ENCODE data around the gene CLDN22. TPM values are rescaled to one million over a fixed set of nuclear protein-coding genes. Genes with fewer than 3 reads are reported as not detected.
A peak's percentile ranks its signal among the peaks of the same experiment; 100 is the strongest.

CLDN22 gene
- total and polyA plus RNA-seq, 11 donors: not detected

DNA sequence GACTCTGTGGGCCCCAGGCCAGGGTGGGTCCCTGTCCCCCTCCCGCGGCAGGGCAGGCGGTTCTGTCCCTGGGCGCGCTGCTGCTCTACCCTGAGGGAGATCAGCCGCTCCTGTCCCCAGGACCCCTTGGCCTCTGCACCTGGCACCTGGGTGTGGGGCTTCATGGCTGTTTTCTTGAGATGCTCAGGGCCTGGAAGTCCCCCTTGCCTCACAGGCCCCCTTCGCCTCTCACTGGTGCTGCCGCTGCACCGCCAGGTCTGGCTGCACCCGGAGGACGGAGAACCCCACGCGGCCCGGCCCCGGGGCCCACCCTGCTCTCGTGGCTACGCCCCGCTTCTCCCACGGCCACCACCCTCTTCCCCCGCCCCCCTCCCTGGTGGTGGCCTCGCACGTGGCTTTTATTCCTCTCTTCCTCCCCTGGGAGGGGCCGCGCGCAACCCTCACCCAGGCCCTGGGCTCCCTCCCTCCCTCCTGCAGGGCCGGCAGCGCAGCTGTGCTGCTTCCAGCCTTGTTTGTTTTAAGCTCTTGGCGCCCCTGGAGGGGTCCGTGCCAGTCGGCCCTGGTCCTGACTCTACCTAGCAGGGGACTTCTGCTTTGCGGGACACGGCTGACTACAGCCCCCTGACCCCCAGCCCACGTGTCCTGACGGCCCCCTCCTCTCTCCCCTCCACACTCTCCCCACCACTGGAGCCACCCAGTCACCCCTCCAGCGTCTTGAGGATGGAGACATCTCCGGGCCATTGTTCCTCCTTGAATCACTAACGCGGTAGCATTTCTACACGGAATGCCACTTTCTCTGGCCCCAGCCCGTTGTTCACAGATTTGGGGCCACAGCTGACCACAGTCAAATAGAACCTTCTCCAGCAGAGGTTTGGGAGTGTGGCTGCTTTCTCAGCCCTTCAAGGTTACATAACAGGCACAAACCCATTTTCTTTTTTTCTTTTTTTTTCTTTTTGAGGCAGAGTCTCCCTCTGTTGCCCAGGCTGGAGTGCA is 22.8 kb upstream of the CLDN22 start:
- peaks cover 0 to 16% (median 5%) of the 10 kb centered on the region in 9 donors for H3K27me3 ChIP-seq
- H3K4me1 ChIP-seq: peaks cover 0 to 10% (median 3%) of the 10 kb centered on the region in 12 donors
- no peaks in the 10 kb centered on the region for H3K9me3 ChIP-seq
- H3K36me3 ChIP-seq: no peaks in the 10 kb centered on the region
- intact Hi-C loops (cut with DNase I): no loop called here
- WGBS, 4 donors: 23 to 51% (median 33%) methylated on average over 31 to 40 of the region's 40 CpGs
- TF ChIP-seq POLR2A (IDR thresholded peaks at IDR 0.05): no peak
- TF ChIP-seq, protein P1, sequence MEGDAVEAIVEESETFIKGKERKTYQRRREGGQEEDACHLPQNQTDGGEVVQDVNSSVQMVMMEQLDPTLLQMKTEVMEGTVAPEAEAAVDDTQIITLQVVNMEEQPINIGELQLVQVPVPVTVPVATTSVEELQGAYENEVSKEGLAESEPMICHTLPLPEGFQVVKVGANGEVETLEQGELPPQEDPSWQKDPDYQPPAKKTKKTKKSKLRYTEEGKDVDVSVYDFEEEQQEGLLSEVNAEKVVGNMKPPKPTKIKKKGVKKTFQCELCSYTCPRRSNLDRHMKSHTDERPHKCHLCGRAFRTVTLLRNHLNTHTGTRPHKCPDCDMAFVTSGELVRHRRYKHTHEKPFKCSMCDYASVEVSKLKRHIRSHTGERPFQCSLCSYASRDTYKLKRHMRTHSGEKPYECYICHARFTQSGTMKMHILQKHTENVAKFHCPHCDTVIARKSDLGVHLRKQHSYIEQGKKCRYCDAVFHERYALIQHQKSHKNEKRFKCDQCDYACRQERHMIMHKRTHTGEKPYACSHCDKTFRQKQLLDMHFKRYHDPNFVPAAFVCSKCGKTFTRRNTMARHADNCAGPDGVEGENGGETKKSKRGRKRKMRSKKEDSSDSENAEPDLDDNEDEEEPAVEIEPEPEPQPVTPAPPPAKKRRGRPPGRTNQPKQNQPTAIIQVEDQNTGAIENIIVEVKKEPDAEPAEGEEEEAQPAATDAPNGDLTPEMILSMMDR (IDR thresholded peaks at IDR 0.05): no peak
- H3K27ac ChIP-seq: no peak overlapping the region
- H3K4me3 ChIP-seq: peak overlapping the region in 8 of 12 donors; percentile 0 to 22 (median 16)
- DNase-seq (peak in 2 of 5 donors; percentile 30 to 34), ATAC-seq (peak in 3 of 4 donors; percentile 52 to 72 (median 59))

DNA sequence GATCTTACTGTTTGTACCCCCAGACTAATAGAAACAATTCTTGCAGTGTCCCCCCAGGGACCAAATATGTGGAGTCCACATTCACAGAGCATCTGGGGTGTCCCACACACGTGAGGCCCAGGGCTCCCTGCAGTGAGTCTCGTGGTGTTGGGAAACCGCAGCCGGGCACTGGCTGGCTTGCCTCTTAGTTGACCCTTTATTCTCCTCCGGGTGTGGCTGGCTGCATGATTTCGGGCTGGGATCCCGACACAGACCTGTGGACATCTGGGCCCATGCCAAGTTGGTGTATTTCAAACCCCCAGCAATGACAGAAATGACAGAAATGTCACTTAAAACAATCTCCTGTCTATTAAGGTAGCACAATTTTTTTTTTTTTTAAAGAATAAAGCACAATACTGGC is 17.8 kb upstream of the CLDN22 start:
- Histone ChIP-seq H3K27me3 (peaks cover 0 to 6% (median 0%) of the 10 kb centered on the region in 9 donors), H3K27ac (no peak overlapping the region), H3K36me3 (no peaks in the 10 kb centered on the region), H3K4me3 (no peak overlapping the region), H3K4me1 (peaks cover 0 to 19% (median 4%) of the 10 kb centered on the region in 12 donors), H3K9me3 (no peaks in the 10 kb centered on the region)
- intact Hi-C loops (cut with DNase I): no loop called here
- WGBS, 4 donors: 84 to 99% (median 88%) methylated on average over 7 of the region's 7 CpGs
- no peak for DNase-seq
- TF ChIP-seq, protein P1 (IDR thresholded peaks at IDR 0.05): no peak
- TF ChIP-seq POLR2A (IDR thresholded peaks at IDR 0.05): no peak
- no peak for ATAC-seq

DNA sequence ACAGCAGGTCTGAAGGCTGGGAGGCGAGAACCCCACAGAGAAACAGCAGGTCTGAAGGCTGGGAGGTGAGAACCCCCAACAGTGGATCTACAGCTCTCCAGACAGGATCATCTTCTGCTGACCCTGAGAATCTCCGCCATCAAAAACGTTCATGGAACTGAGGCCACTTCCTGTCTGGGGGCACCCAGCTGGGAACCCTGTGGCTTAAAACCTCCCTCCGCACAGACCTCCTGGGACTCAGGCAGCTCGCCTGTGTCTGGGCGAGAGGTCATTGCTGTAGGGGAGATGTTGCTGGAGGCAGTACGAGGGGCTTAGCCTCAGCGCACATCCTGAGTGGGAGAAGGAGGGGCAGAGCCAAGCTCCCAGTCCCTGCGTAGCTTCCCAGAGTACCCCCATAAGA is 17.3 kb upstream of the CLDN22 start:
- Histone ChIP-seq H3K27ac (no peak overlapping the region), H3K36me3 (no peaks in the 10 kb centered on the region), H3K4me3 (no peak overlapping the region), H3K4me1 (peaks cover 0 to 14% (median 2%) of the 10 kb centered on the region in 12 donors), H3K9me3 (no peaks in the 10 kb centered on the region), H3K27me3 (peaks cover 0 to 4% (median 0%) of the 10 kb centered on the region in 9 donors)
- no peak for TF ChIP-seq POLR2A (IDR thresholded peaks at IDR 0.05)
- TF ChIP-seq, protein P1 (IDR thresholded peaks at IDR 0.05): no peak
- intact Hi-C loops (cut with DNase I): no loop called here
- DNase-seq (no peak), ATAC-seq (no peak)
- WGBS, 4 donors: 82 to 93% (median 84%) methylated on average over 7 to 9 of the region's 9 CpGs

DNA sequence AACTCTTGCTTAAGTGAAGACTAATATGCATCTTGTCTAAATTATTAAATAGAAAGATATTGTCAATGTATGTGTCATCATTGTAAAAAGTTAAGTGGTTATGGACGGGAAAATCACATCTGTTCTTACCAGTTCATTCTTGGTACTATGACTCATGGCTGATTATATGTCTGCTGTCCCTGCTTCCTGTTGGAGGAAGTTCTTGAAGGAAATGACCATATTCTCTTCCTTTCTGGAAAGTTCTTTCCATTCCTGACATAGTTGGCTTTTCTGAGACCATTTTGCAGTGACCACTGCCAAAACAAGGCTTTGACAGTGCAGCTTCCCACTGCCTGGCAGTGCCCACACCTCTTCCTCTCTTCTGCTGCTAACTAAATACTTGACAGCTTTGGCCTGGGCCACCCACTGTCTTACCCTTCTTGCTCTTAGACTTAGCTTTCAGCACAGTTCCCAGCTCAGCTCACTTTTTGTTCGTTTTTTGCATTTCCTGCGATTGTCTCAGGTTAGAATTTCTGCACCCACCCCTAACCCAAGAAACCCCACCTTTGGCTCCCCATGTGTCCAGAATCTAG is 15.4 kb upstream of the CLDN22 start:
- TF ChIP-seq, protein P1 (IDR thresholded peaks at IDR 0.05): no peak
- no peak for TF ChIP-seq POLR2A (IDR thresholded peaks at IDR 0.05)
- no peak overlapping the region for H3K4me3 ChIP-seq
- peaks cover 0 to 14% (median 2%) of the 10 kb centered on the region in 12 donors for H3K4me1 ChIP-seq
- no peak overlapping the region for H3K27ac ChIP-seq
- no peaks in the 10 kb centered on the region for H3K36me3 ChIP-seq
- no peaks in the 10 kb centered on the region for H3K9me3 ChIP-seq
- intact Hi-C loops (cut with DNase I): no loop called here
- peaks cover 0 to 4% (median 0%) of the 10 kb centered on the region in 9 donors for H3K27me3 ChIP-seq
- ATAC-seq (peak in 3 of 4 donors; percentile 49 to 53 (median 51)), DNase-seq (no peak)
- 45 to 60% (median 48%) methylated on average over 3 of the region's 3 CpGs for WGBS, 4 donors

All from heart left ventricle (tissue), 16 donors.